Measurements from ENCODE around the gene SETBP1. TPM values are rescaled to one million over a fixed set of nuclear protein-coding genes. Genes with fewer than 3 reads are reported as not detected.

Gene SETBP1
- total RNA-seq, 1 experiment from 2014 or later = 11.9 TPM

GRCh38 chr18:45008694-45009413 lies 328.2 kb downstream of the SETBP1 start:
- H3K27me3 ChIP-seq = no peaks in the 10 kb centered on the region
- H3K4me3 ChIP-seq = no peak overlapping the region
- no peaks in the 10 kb centered on the region for H3K9me3 ChIP-seq (replicated peaks)
- DNase-seq = no peak
- no peaks in the 10 kb centered on the region for H3K36me3 ChIP-seq
- no peaks in the 10 kb centered on the region for H3K4me1 ChIP-seq
- H3K27ac ChIP-seq = no peak overlapping the region

DNA sequence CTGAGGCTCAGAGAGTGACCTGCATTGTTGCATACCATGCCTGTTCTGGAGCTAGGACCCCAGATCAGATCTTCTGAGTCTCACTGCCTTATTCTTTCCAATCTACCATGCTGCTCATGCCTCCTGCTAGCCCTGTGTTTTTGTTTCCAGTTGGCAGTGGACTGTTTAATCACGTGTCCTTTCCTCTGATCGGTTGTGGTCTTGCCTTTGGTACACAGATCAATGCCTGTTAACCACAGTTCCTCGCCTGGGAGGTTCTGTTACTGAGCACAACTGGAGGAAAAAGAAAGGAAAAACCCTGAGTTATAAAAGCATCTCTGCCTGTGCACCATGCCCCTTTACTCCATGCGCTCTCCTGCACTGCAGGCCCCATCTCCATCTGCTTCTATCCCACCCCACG lies 329.1 kb downstream of the SETBP1 start:
- Histone ChIP-seq H3K4me3 (no peak overlapping the region), H3K27me3 (no peaks in the 10 kb centered on the region), H3K4me1 (no peaks in the 10 kb centered on the region), H3K9me3 (replicated peaks) (no peaks in the 10 kb centered on the region), H3K36me3 (no peaks in the 10 kb centered on the region), H3K27ac (no peak overlapping the region)
- no peak for DNase-seq

GRCh38 chr18:45012286-45012685 lies 331.6 kb downstream of the SETBP1 start:
- H3K27ac ChIP-seq = no peak overlapping the region
- peaks cover 11% of the 10 kb centered on the region; the same call in 1 of the 2 replicates for H3K4me1 ChIP-seq
- H3K4me3 ChIP-seq = no peak overlapping the region
- H3K9me3 ChIP-seq (replicated peaks) = no peaks in the 10 kb centered on the region
- DNase-seq = no peak
- no peaks in the 10 kb centered on the region for H3K27me3 ChIP-seq
- H3K36me3 ChIP-seq = no peaks in the 10 kb centered on the region

DNA sequence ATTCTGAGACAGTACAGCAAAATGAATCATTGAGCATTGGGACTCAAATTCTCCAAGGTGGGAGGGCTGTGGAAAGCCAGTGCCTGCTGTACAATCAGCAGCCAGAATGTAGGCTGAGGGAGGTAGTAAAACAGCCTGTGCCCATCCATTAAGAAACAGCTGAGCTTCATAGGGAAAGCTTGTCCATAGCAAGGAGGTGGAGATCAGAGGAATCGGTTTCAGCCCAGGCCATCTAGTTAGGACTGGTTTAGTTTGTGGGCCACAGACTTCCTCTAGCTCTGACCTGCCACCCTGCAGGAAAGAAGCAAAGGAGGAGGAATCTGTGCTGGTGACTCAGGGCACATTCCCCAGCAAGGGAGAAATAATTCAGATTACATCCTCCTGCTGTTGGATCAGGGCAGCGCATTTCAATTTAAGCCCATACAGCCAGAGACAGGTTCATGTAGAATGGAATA lies 333.4 kb downstream of the SETBP1 start:
- H3K27me3 ChIP-seq = no peaks in the 10 kb centered on the region
- no peaks in the 10 kb centered on the region for H3K36me3 ChIP-seq
- H3K9me3 ChIP-seq (replicated peaks) = no peaks in the 10 kb centered on the region
- DNase-seq = peak; percentile 28 to 49
- H3K4me3 ChIP-seq = no peak overlapping the region
- no peak overlapping the region for H3K27ac ChIP-seq
- H3K4me1 ChIP-seq = peaks cover 11% of the 10 kb centered on the region; the same call in 1 of the 2 replicates

GRCh38 chr18:45015788-45016128 lies 335.1 kb downstream of the SETBP1 start:
- Histone ChIP-seq H3K9me3 (replicated peaks) (no peaks in the 10 kb centered on the region), H3K27ac (peak overlapping the region; percentile 77), H3K36me3 (no peaks in the 10 kb centered on the region), H3K4me1 (peaks cover 11% of the 10 kb centered on the region; the same call in 1 of the 2 replicates), H3K4me3 (peak overlapping the region; percentile 57), H3K27me3 (no peaks in the 10 kb centered on the region)
- no peak for DNase-seq

- H3K27ac ChIP-seq = no peak overlapping the region
- H3K4me3 ChIP-seq = no peak overlapping the region
- DNase-seq = no peak
- no peaks in the 10 kb centered on the region for H3K27me3 ChIP-seq
- no peaks in the 10 kb centered on the region for H3K9me3 ChIP-seq (replicated peaks)
- peaks cover 11% of the 10 kb centered on the region; the same call in 1 of the 2 replicates for H3K4me1 ChIP-seq
- H3K36me3 ChIP-seq = no peaks in the 10 kb centered on the region
Observed at GRCh38 chr18:45019469-45019868, 338.8 kb downstream of the SETBP1 start.

- Histone ChIP-seq H3K9me3 (replicated peaks) (no peaks in the 10 kb centered on the region), H3K4me3 (no peak overlapping the region), H3K27ac (no peak overlapping the region), H3K36me3 (no peaks in the 10 kb centered on the region), H3K27me3 (no peaks in the 10 kb centered on the region), H3K4me1 (no peaks in the 10 kb centered on the region)
- no peak for DNase-seq
Observed at GRCh38 chr18:45023519-45023918, 342.8 kb downstream of the SETBP1 start.

- DNase-seq = no peak
- no peaks in the 10 kb centered on the region for H3K4me1 ChIP-seq
- H3K9me3 ChIP-seq (replicated peaks) = no peaks in the 10 kb centered on the region
- H3K4me3 ChIP-seq = no peak overlapping the region
- H3K36me3 ChIP-seq = no peaks in the 10 kb centered on the region
- H3K27ac ChIP-seq = no peak overlapping the region
- no peaks in the 10 kb centered on the region for H3K27me3 ChIP-seq
Observed at GRCh38 chr18:45024357-45025088, 343.8 kb downstream of the SETBP1 start.

GRCh38 chr18:45025089-45025450 lies 344.4 kb downstream of the SETBP1 start:
- no peak overlapping the region for H3K4me3 ChIP-seq
- no peak for DNase-seq
- H3K27ac ChIP-seq = no peak overlapping the region
- H3K36me3 ChIP-seq = no peaks in the 10 kb centered on the region
- no peaks in the 10 kb centered on the region for H3K4me1 ChIP-seq
- H3K9me3 ChIP-seq (replicated peaks) = no peaks in the 10 kb centered on the region
- no peaks in the 10 kb centered on the region for H3K27me3 ChIP-seq

DNA sequence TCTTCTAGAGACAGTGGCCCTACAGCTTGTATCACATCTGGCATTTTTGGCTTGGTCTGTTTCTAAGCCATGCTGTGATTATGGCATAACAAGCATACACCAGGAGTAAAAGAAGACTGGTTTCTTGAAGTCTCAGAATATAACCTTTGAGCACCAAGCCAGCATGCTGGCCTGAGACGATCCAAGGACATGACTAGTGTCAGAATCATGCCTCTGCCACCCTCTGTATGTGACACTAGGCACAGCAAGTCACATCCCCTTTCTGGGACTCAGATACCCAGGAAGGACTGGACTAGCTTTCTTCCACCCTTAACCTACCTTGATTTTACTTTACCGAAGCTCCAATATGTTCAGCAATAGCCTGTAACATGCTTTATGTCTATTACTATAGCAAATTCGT lies 345.5 kb downstream of the SETBP1 start:
- Histone ChIP-seq H3K36me3 (no peaks in the 10 kb centered on the region), H3K9me3 (replicated peaks) (no peaks in the 10 kb centered on the region), H3K27ac (no peak overlapping the region), H3K4me3 (no peak overlapping the region), H3K4me1 (no peaks in the 10 kb centered on the region), H3K27me3 (no peaks in the 10 kb centered on the region)
- DNase-seq = no peak

- Histone ChIP-seq H3K4me3 (no peak overlapping the region), H3K27me3 (no peaks in the 10 kb centered on the region), H3K27ac (no peak overlapping the region), H3K4me1 (no peaks in the 10 kb centered on the region), H3K9me3 (replicated peaks) (no peaks in the 10 kb centered on the region), H3K36me3 (no peaks in the 10 kb centered on the region)
- DNase-seq = no peak
Observed at GRCh38 chr18:45034179-45034578, 353.5 kb downstream of the SETBP1 start.

- Histone ChIP-seq H3K4me3 (no peak overlapping the region), H3K27me3 (no peaks in the 10 kb centered on the region), H3K9me3 (replicated peaks) (no peaks in the 10 kb centered on the region), H3K4me1 (no peaks in the 10 kb centered on the region), H3K36me3 (no peaks in the 10 kb centered on the region), H3K27ac (no peak overlapping the region)
- no peak for DNase-seq
Observed at GRCh38 chr18:45037618-45038017, 356.9 kb downstream of the SETBP1 start.

GRCh38 chr18:45039376-45039775 lies 358.7 kb downstream of the SETBP1 start:
- H3K36me3 ChIP-seq = no peaks in the 10 kb centered on the region
- no peak for DNase-seq
- no peak overlapping the region for H3K4me3 ChIP-seq
- no peak overlapping the region for H3K27ac ChIP-seq
- no peaks in the 10 kb centered on the region for H3K27me3 ChIP-seq
- H3K4me1 ChIP-seq = no peaks in the 10 kb centered on the region
- no peaks in the 10 kb centered on the region for H3K9me3 ChIP-seq (replicated peaks)

GRCh38 chr18:45040879-45041278 lies 360.2 kb downstream of the SETBP1 start:
- no peak for DNase-seq
- H3K36me3 ChIP-seq = no peaks in the 10 kb centered on the region
- H3K27me3 ChIP-seq = no peaks in the 10 kb centered on the region
- H3K27ac ChIP-seq = no peak overlapping the region
- no peaks in the 10 kb centered on the region for H3K4me1 ChIP-seq
- no peaks in the 10 kb centered on the region for H3K9me3 ChIP-seq (replicated peaks)
- H3K4me3 ChIP-seq = no peak overlapping the region

DNA sequence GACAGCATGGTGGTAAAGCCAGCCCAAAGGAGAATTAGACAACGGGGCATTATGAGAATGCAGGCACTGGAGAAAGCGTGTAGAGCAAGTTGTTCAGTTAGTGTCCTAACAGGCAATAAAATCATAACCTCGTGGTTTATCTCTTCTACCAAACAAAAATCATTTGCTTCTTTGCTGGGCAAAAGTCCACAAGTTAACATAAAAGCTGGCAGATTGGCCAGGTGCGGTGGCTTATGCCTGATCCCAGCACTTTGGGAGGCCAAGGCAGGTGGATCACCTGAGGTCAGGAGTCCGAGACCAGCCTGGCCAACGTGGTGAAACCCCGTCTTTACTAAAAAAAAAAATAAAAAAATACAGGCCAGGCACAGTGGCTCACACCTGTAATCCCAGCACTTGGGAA lies 364.1 kb downstream of the SETBP1 start:
- Histone ChIP-seq H3K9me3 (replicated peaks) (no peaks in the 10 kb centered on the region), H3K27me3 (no peaks in the 10 kb centered on the region), H3K4me1 (no peaks in the 10 kb centered on the region), H3K27ac (no peak overlapping the region), H3K4me3 (no peak overlapping the region), H3K36me3 (no peaks in the 10 kb centered on the region)
- no peak for DNase-seq

- H3K4me3 ChIP-seq = no peak overlapping the region
- no peak overlapping the region for H3K27ac ChIP-seq
- H3K36me3 ChIP-seq = no peaks in the 10 kb centered on the region
- no peak for DNase-seq
- H3K27me3 ChIP-seq = no peaks in the 10 kb centered on the region
- H3K4me1 ChIP-seq = peaks cover 8% of the 10 kb centered on the region
- H3K9me3 ChIP-seq (replicated peaks) = no peaks in the 10 kb centered on the region
Observed at GRCh38 chr18:45046228-45046627, 365.5 kb downstream of the SETBP1 start.
